ENCODE data around the gene ULK4. TPM values are rescaled to one million over a fixed set of nuclear protein-coding genes. Genes with fewer than 3 reads are reported as not detected.

ULK4 gene
- total RNA-seq, 2 experiments from 2014 or later = 6.8 to 6.9 TPM

DNA sequence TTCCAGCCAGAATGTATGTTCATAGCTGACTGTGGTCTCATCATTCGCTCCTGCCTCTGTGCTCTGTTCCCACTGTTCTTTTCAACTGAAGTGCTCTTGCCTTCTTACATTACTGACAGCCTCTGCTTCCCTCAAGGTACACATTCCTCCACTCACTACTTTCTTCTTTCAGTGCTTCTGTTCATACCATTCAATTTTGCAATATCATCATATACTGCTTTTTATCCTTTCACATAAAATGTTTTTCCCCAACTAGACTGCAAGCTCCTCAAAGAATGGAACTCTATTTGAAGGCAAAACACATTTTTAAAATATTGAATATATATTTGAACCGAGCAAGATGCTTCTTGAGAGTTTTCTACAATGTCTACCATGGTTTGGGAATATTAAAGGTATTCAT, 471.5 kb downstream of the ULK4 start:
- CTCF ChIA-PET = no interaction called here
- DNase-seq (no peak), ATAC-seq (no peak)
- no peak overlapping the region for H3K27ac Mint-ChIP-seq
- H3K9me3 Mint-ChIP-seq = no peaks in the 10 kb centered on the region
- TF ChIP-seq, protein P1, sequence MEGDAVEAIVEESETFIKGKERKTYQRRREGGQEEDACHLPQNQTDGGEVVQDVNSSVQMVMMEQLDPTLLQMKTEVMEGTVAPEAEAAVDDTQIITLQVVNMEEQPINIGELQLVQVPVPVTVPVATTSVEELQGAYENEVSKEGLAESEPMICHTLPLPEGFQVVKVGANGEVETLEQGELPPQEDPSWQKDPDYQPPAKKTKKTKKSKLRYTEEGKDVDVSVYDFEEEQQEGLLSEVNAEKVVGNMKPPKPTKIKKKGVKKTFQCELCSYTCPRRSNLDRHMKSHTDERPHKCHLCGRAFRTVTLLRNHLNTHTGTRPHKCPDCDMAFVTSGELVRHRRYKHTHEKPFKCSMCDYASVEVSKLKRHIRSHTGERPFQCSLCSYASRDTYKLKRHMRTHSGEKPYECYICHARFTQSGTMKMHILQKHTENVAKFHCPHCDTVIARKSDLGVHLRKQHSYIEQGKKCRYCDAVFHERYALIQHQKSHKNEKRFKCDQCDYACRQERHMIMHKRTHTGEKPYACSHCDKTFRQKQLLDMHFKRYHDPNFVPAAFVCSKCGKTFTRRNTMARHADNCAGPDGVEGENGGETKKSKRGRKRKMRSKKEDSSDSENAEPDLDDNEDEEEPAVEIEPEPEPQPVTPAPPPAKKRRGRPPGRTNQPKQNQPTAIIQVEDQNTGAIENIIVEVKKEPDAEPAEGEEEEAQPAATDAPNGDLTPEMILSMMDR (IDR thresholded peaks at IDR 0.05) = no peak
- no peak overlapping the region for H3K4me3 Mint-ChIP-seq
- POLR2A ChIA-PET = no interaction called here
- no peaks in the 10 kb centered on the region for H3K27me3 Mint-ChIP-seq
- H3K36me3 Mint-ChIP-seq (ENCODE audit: low read depth) = no peaks in the 10 kb centered on the region
- intact Hi-C loops (cut with micrococcal nuclease) = no loop called here
- H3K4me1 Mint-ChIP-seq (ENCODE audit: low read depth) = no peaks in the 10 kb centered on the region

DNA sequence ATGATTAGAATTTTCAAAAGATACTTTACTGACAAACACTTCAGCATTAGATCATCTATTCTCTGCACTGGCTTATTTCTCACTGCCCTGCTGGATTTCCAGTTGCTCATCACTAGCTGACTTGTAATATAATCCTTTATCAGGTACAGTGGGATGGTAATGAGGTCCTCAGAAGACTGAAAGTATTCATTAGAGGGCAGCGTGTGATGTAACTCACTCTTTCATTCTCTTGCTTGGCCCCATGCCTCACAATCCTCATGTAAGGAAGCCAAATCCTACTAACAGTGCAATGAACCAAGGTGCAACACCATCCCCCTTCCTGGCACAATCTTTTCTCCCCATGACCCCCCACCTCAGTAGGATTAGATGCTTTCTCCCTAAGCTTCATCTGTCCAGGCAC, 472.7 kb downstream of the ULK4 start:
- ChIA-PET POLR2A (interaction anchor here (0.6 to 0.7 kb wide), 2 partner anchors 20 to 916 kb away, joined by 3 read pairs; no protein-coding TSS in a partner anchor), CTCF (no interaction called here)
- Mint-ChIP-seq H3K27ac (no peak overlapping the region), H3K4me3 (no peak overlapping the region), H3K36me3 (ENCODE audit: low read depth) (no peaks in the 10 kb centered on the region), H3K4me1 (ENCODE audit: low read depth) (no peaks in the 10 kb centered on the region), H3K27me3 (no peaks in the 10 kb centered on the region), H3K9me3 (no peaks in the 10 kb centered on the region)
- ATAC-seq (no peak), DNase-seq (no peak)
- TF ChIP-seq, protein P1 (IDR thresholded peaks at IDR 0.05) = no peak
- intact Hi-C loops (cut with micrococcal nuclease) = no loop called here

DNA sequence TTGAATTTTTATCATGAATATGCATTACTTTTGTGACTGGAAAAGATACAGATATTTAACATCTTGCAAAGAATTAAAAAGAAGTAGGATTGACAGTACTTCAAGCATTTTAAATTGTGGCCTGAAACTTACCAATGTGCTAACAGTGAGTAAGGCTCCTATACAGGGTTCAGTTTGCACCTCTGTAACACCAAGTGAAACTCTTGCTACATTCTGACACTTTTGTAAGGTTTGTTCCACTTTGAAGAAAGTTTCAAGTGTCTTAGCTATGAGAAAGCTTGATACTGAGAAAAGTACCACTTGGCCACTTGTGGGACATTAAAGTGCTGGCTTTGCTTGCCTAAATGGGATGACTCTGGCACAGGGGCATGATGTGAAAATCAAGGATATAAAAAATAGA, 473.4 kb downstream of the ULK4 start:
- DNase-seq = no peak
- Mint-ChIP-seq H3K36me3 (ENCODE audit: low read depth) (no peaks in the 10 kb centered on the region), H3K27me3 (no peaks in the 10 kb centered on the region), H3K4me3 (no peak overlapping the region), H3K4me1 (ENCODE audit: low read depth) (no peaks in the 10 kb centered on the region), H3K27ac (no peak overlapping the region), H3K9me3 (no peaks in the 10 kb centered on the region)
- CTCF ChIA-PET = no interaction called here
- TF ChIP-seq, protein P1 (IDR thresholded peaks at IDR 0.05) = no peak
- POLR2A ChIA-PET = interaction anchor here (0.6 to 0.7 kb wide), 2 partner anchors 19 to 917 kb away, joined by 3 read pairs; no protein-coding TSS in a partner anchor
- no peak for ATAC-seq
- intact Hi-C loops (cut with micrococcal nuclease) = no loop called here

DNA sequence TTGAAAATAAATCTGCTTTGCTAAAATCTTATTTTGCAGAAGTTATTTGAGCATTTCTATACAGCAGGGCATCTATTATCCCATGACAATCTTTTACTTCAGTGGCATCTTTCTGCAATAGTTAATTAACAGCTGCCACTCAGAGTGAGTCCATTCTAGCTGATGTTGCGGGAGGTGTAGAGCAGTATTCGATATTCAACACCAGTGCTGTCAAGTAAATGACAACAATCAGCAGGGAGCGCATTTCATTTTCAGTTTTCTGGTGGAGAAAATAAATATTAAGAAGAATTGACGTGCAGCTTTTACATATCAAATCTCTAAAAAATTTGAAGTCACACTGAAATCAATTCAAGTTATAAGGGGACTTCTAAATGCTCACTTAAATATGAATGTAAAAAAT, 476.4 kb downstream of the ULK4 start:
- CTCF ChIA-PET = no interaction called here
- no peak overlapping the region for H3K27ac Mint-ChIP-seq
- intact Hi-C loops (cut with micrococcal nuclease) = no loop called here
- H3K4me1 Mint-ChIP-seq (ENCODE audit: low read depth) = no peaks in the 10 kb centered on the region
- H3K9me3 Mint-ChIP-seq = no peaks in the 10 kb centered on the region
- POLR2A ChIA-PET = no interaction called here
- H3K4me3 Mint-ChIP-seq = no peak overlapping the region
- TF ChIP-seq, protein P1 (IDR thresholded peaks at IDR 0.05) = no peak
- no peaks in the 10 kb centered on the region for H3K27me3 Mint-ChIP-seq
- no peaks in the 10 kb centered on the region for H3K36me3 Mint-ChIP-seq (ENCODE audit: low read depth)
- DNase-seq (no peak), ATAC-seq (no peak)

DNA sequence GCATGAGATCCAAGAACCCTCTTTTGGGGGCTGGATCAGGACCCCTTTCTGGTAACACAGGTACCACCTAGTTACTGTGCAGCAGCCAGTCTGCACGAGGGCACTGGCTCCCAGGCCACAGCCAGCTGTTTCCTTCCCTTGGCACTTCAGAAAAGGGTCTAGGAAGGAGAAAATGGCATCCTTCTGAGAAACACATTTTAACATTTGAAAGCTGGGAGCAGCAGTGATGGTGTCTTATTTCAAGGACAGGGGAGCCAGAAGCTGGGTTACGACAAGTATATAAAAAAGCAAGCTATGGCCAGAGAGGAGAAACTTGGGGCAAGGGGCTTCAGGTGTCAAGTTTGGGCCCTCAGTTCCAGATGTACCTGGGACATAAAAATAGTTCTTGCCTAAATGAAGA, 479.8 kb downstream of the ULK4 start:
- no peak for DNase-seq
- no peak for ATAC-seq
- no peaks in the 10 kb centered on the region for H3K4me1 Mint-ChIP-seq (ENCODE audit: low read depth)
- no peak overlapping the region for H3K27ac Mint-ChIP-seq
- H3K27me3 Mint-ChIP-seq = no peaks in the 10 kb centered on the region
- CTCF ChIA-PET = no interaction called here
- intact Hi-C loops (cut with micrococcal nuclease) = no loop called here
- H3K9me3 Mint-ChIP-seq = no peaks in the 10 kb centered on the region
- POLR2A ChIA-PET = no interaction called here
- no peak overlapping the region for H3K4me3 Mint-ChIP-seq
- TF ChIP-seq, protein P1 (IDR thresholded peaks at IDR 0.05) = no peak
- no peaks in the 10 kb centered on the region for H3K36me3 Mint-ChIP-seq (ENCODE audit: low read depth)

All from activated CD8-positive, alpha-beta T cell treated with anti-CD3 and anti-CD28 coated beads for 36 hours (primary cell).